Body of pancreas (tissue), 4 donors: ENCODE data around the gene PRSS16. TPM values are rescaled to one million over a fixed set of nuclear protein-coding genes. Genes with fewer than 3 reads are reported as not detected.

Experiments
- ATAC-seq: fragments of 150-250 bp; one replicate; pipeline ENCODE4 v1.9.1; 2016
- DNase-seq, 4 donors: peaks; one replicate each; pipeline ENCODE4 v3.0.0-alpha.2; 2019
- H3K27ac ChIP-seq, 4 donors: fragments of 200-600 bp; sonication (generic); 1 replicate in 3 of 4; 2 replicates in 1 of 4; pipeline versions ENCODE4 v1.5.1 to v1.6.1; 2016 to 2019; ENCODE audit warnings: mild to moderate bottlenecking in 1 of 4, mixed read lengths in 1 of 4, moderate library complexity in 1 of 4
- H3K27me3 ChIP-seq, 2 donors: fragments of 200-600 bp; sonication (generic); one replicate each; pipeline ENCODE4 v1.6.0; 2016; ENCODE audit warnings: mild to moderate bottlenecking in 1 of 2
- H3K36me3 ChIP-seq, 2 donors: fragments of 200-600 bp; sonication (generic); replicated peaks in 1 of 2; 2 replicates each; pipeline ENCODE4 v1.5.1; 2016; ENCODE audit warnings: low read depth in 2 of 2; ENCODE audit not compliant: insufficient read depth in 1 of 2
- H3K4me1 ChIP-seq: fragments of 200-600 bp; sonication (generic); one replicate; pipeline ENCODE4 v1.6.0; 2016
- H3K4me3 ChIP-seq, 2 donors: fragments of 200-600 bp; sonication (generic); 1 replicate in 1 of 2; 2 replicates in 1 of 2; pipeline ENCODE4 v1.5.1; 2016 to 2019
- H3K9me3 ChIP-seq, 3 donors: fragments of 200-600 bp; sonication (generic); 1 replicate in 2 of 3; 2 replicates in 1 of 3; pipeline ENCODE4 v1.5.1; 2016
- CTCF ChIP-seq, 7 experiments: fragments of 450-650 bp in 4 of 7; fragments of 200-600 bp in 3 of 7; sonication (generic) in 3 of 7; IDR thresholded peaks; one replicate each; pipeline ENCODE4 v1.5.1; 2016 to 2019; ENCODE audit warnings: antibody characterized with exemption in 7 of 7
- POLR2A ChIP-seq, 3 donors: fragments of 450-650 bp; IDR thresholded peaks; one replicate each; pipeline ENCODE4 v1.6.1; 2016; ENCODE audit warnings: antibody characterized with exemption in 3 of 3, mild to moderate bottlenecking in 2 of 3
- WGBS, 2 donors: methylation state at CpG; one replicate each; pipeline ENCODE4 v1.1.5; 2017; 5-methylcytosine and 5-hydroxymethylcytosine counted together
- intact Hi-C: fragments of 100-400 bp; cut with DNase I; formaldehyde crosslinking; loops from one replicate; pipeline ENCODE4 v1.15.1; 2023
- total RNA-seq, 2 donors: library from RNA; depleted of rRNA; stranded (reverse); fragments of >200 nt; gene quantifications; one replicate each; pipeline ENCODE4 v1.1.0, GENCODE V29; 2016

Gene PRSS16
- total RNA-seq, 2 donors from 2014 or later: 10.9 to 43.8 TPM

GRCh38 chr6:27297857-27298730 is 50.6 kb downstream of the PRSS16 start:
- intact Hi-C loops: no loop called here
- ATAC-seq: no peak
- Histone ChIP-seq H3K27me3 (peaks cover 14 to 63% of the 10 kb centered on the region in 2 donors), H3K4me1 (no peaks in the 10 kb centered on the region), H3K9me3 (no peaks in the 10 kb centered on the region), H3K27ac (no peak overlapping the region), H3K4me3 (no peak overlapping the region), H3K36me3 (no peaks in the 10 kb centered on the region)
- 19 to 20% methylated on average over 22 of the region's 22 CpGs for WGBS, 2 donors
- DNase-seq: no peak
- TF ChIP-seq POLR2A (IDR thresholded peaks at IDR 0.05) (no peak), CTCF (IDR thresholded peaks at IDR 0.05) (no peak)

GRCh38 chr6:27303613-27304272 is 56.2 kb downstream of the PRSS16 start:
- no peak for DNase-seq
- Histone ChIP-seq H3K9me3 (no peaks in the 10 kb centered on the region), H3K4me3 (no peak overlapping the region), H3K27ac (no peak overlapping the region), H3K4me1 (no peaks in the 10 kb centered on the region), H3K36me3 (no peaks in the 10 kb centered on the region), H3K27me3 (peaks cover 0 to 20% of the 10 kb centered on the region in 2 donors)
- intact Hi-C loops: no loop called here
- ATAC-seq: no peak
- TF ChIP-seq POLR2A (IDR thresholded peaks at IDR 0.05) (no peak), CTCF (IDR thresholded peaks at IDR 0.05) (no peak)
- 30 to 38% methylated on average over 16 of the region's 16 CpGs for WGBS, 2 donors

Other genes starting within 250 kb of the PRSS16 start
- not detected for gene POM121L2, start 64.6 kb downstream of the PRSS16 start, total RNA-seq
- gene ZNF391, start 141.1 kb downstream of the PRSS16 start, total RNA-seq: 1 to 10 TPM in 1 of 2 donors, under 1 TPM in 1; 0.33 to 3.1 TPM
- 1 to 10 TPM; 2.3 to 4.9 TPM for gene ZNF184, start 225.4 kb downstream of the PRSS16 start, total RNA-seq